Endothelial cell of umbilical vein (primary cell): Measurements from ENCODE around the gene IRF8. TPM values are rescaled to one million over a fixed set of nuclear protein-coding genes. Genes with fewer than 3 reads are reported as not detected.

ENCODE experiments used
- BruUV-seq: library from RNA; stranded (reverse); fragments of 400-500 nt; replicated peaks from 2 replicates; lab custom pipeline; 2021; lab: Mats Ljungman, UMichigan
- CTCF ChIA-PET: fragments of 300-600, 350-600 bp; sonication (Branson Sonifier 250); formaldehyde crosslinking; loops from one replicate; lab custom pipeline; 2021; ENCODE audit warnings: antibody characterized with exemption, inconsistent platforms; lab: Charles Lee
- POLR2A ChIA-PET: fragments of 300-600, 350-600 bp; sonication (Branson Sonifier 250); formaldehyde crosslinking; loops from one replicate; lab custom pipeline; 2021; ENCODE audit warnings: antibody characterized with exemption, inconsistent platforms; lab: Charles Lee
- DNase-seq: peaks from one replicate; pipeline ENCODE4 v3.0.0-alpha.2; 2011; ENCODE audit warnings: low read depth, low spot score
- FAIRE-seq: peaks from 2 replicates; lab custom pipeline; 2011; peaks lifted over from hg19 to GRCh38; lab: Jason Lieb, UNC
- H2AFZ ChIP-seq: 2 replicates; pipeline ENCODE4 v1.6.0; 2012; ENCODE audit warnings: low read depth, low read length, control low read depth, inconsistent platforms
- H3K27ac ChIP-seq: 2 replicates; pipeline ENCODE4 v1.5.1; 2011; ENCODE audit warnings: low read depth, mild to moderate bottlenecking, control low read depth, low read length, moderate library complexity; ENCODE audit not compliant: insufficient read depth
- H3K27me3 ChIP-seq, 2 experiments: 2 replicates each; pipeline versions ENCODE4 v1.6.0 to v1.6.1; 2011; ENCODE audit warnings: low read length in 2 of 2, mixed read lengths in 1 of 2; ENCODE audit not compliant: control insufficient read depth in 2 of 2, insufficient read depth in 2 of 2
- H3K36me3 ChIP-seq, 2 experiments: 2 replicates in 1 of 2; 3 replicates in 1 of 2; pipeline ENCODE4 v1.5.1; 2011; ENCODE audit warnings: low read length in 2 of 2, mild to moderate bottlenecking in 1 of 2, moderate library complexity in 1 of 2; ENCODE audit not compliant: control insufficient read depth in 2 of 2, insufficient read depth in 2 of 2; ENCODE audit errors: extremely low read depth in 1 of 2
- H3K4me1 ChIP-seq: 3 replicates; pipeline ENCODE4 v1.5.1; 2011; ENCODE audit warnings: mild to moderate bottlenecking, low read length; ENCODE audit not compliant: control insufficient read depth, insufficient read depth; ENCODE audit errors: extremely low read depth
- H3K4me2 ChIP-seq: 2 replicates; pipeline ENCODE4 v1.6.1; 2011; ENCODE audit warnings: low read length, control low read depth, mixed read lengths; ENCODE audit not compliant: insufficient read depth
- H3K4me3 ChIP-seq, 3 experiments: fragments of 200-600 bp in 1 of 3; sonication (generic), shearing (Covaris generic) in 1 of 3; replicated peaks in 1 of 3; 2 replicates each; pipeline ENCODE4 v1.5.1; 2011 to 2016; ENCODE audit warnings: control low read depth in 3 of 3, low read length in 3 of 3, mild to moderate bottlenecking in 2 of 3, inconsistent platforms in 1 of 3, low read depth in 1 of 3, moderate library complexity in 1 of 3; ENCODE audit not compliant: insufficient read depth in 1 of 3
- H3K79me2 ChIP-seq: 2 replicates; pipeline ENCODE4 v1.6.0; 2012; ENCODE audit warnings: low read length, inconsistent platforms; ENCODE audit not compliant: control insufficient read depth, insufficient read depth
- H3K9ac ChIP-seq: replicated peaks from 2 replicates; pipeline ENCODE3; 2011; ENCODE audit warnings: low read length, control low read depth; ENCODE audit not compliant: insufficient read depth; ENCODE audit errors: extremely low read depth
- H3K9me1 ChIP-seq: replicated peaks from 3 replicates; pipeline ENCODE4 v1.6.0; 2011; ENCODE audit warnings: mild to moderate bottlenecking, low read length; ENCODE audit not compliant: control insufficient read depth, insufficient read depth; ENCODE audit errors: extremely low read depth
- H3K9me3 ChIP-seq: replicated peaks from 2 replicates; pipeline ENCODE4 v1.5.1; 2012; ENCODE audit warnings: low read length, inconsistent platforms; ENCODE audit not compliant: control insufficient read depth, insufficient read depth
- H4K20me1 ChIP-seq: replicated peaks from 2 replicates; pipeline ENCODE3; 2011; ENCODE audit warnings: mild to moderate bottlenecking, low read length; ENCODE audit not compliant: control insufficient read depth, insufficient read depth; ENCODE audit errors: extremely low read depth
- CTCF ChIP-seq, 2 donors: IDR thresholded peaks; 1 replicate in 1 of 2; 2 replicates in 1 of 2; pipeline ENCODE4 v1.5.1; 2011; ENCODE audit warnings: low read length in 2 of 2, mild to moderate bottlenecking in 2 of 2, moderate library complexity in 2 of 2, control low read depth in 1 of 2, inconsistent platforms in 1 of 2, low read depth in 1 of 2; ENCODE audit not compliant: insufficient read depth in 1 of 2; ENCODE audit errors: extremely low read depth in 1 of 2
- EZH2 ChIP-seq: IDR thresholded peaks from 2 replicates; pipeline ENCODE4 v1.6.1; 2012; ENCODE audit warnings: borderline replicate concordance, low read depth, mild to moderate bottlenecking, moderate library complexity, low read length, inconsistent platforms; ENCODE audit not compliant: severe bottlenecking
- FOS ChIP-seq: IDR thresholded peaks from 2 replicates; pipeline ENCODE4 v1.6.1; 2011; ENCODE audit warnings: mild to moderate bottlenecking, low read length, moderate library complexity, borderline replicate concordance; ENCODE audit not compliant: insufficient read depth
- GATA2 ChIP-seq: IDR thresholded peaks from 2 replicates; pipeline ENCODE4 v1.7.0; 2011; ENCODE audit warnings: low read depth, mild to moderate bottlenecking, moderate library complexity, mixed read lengths, low read length; ENCODE audit not compliant: insufficient read length, insufficient read depth
- JUN ChIP-seq: IDR thresholded peaks from 2 replicates; pipeline ENCODE4 v1.6.1; 2011; ENCODE audit warnings: borderline replicate concordance, low read depth; ENCODE audit not compliant: insufficient read length, insufficient read depth
- MAX ChIP-seq: IDR thresholded peaks from 2 replicates; pipeline ENCODE4 v1.6.1; 2011; ENCODE audit not compliant: insufficient read depth, insufficient read length
- MYC ChIP-seq: IDR thresholded peaks from one replicate; pipeline ENCODE4 v1.6.1; 2011; ENCODE audit warnings: mild to moderate bottlenecking, low read depth, low read length
- POLR2A ChIP-seq: IDR thresholded peaks from 2 replicates; pipeline ENCODE4 v1.6.1; 2012; ENCODE audit warnings: low read depth, mild to moderate bottlenecking, control low read depth, low read length
- POLR2AphosphoS5 ChIP-seq: IDR thresholded peaks from 2 replicates; pipeline ENCODE4 v1.6.1; 2012; ENCODE audit warnings: low read depth, mild to moderate bottlenecking, control low read depth, low read length, moderate library complexity; ENCODE audit not compliant: insufficient read depth
- dilution Hi-C: fragments of 300-500 bp; cut with MboI; formaldehyde crosslinking; loops from one replicate; pipeline ENCODE4 v1.15.0; 2019; ENCODE audit warnings: low sequenced_read_pairs; ENCODE audit not compliant: extremely low pct_ligation_motif_present
- intact Hi-C: fragments of 100-400 bp; cut with micrococcal nuclease; formaldehyde crosslinking; loops from one replicate; pipeline ENCODE4 v1.10.0; 2022
- polyA plus RNA-seq, 4 experiments: library from polyadenylated mRNA; depleted of rRNA in 3 of 4; stranded (reverse) in 3 of 4; unstranded in 1 of 4; fragments of >200 nt; gene quantifications; 2 replicates each; pipeline versions ENCODE4 v1.2.1 to v1.2.3, GENCODE V29; 2011 to 2012; ENCODE audit warnings: missing spikeins in 1 of 4
- total RNA-seq: library from RNA; stranded (reverse); gene quantifications from 2 replicates; pipeline ENCODE4 v1.2.3, GENCODE V29; 2021

The IRF8 gene
- total and polyA plus RNA-seq, 2 donors (not counting 3 experiments of a cell fraction or from before 2014, with no cell fraction given) = not detected

GRCh38 chr16:85945424-85945751, 46.4 kb downstream of the IRF8 start:
- Histone ChIP-seq H4K20me1 (no peaks in the 10 kb centered on the region), H3K27me3 (peaks cover 0 to 2% of the 10 kb centered on the region in 2 experiments), H3K27ac (no peak overlapping the region), H3K36me3 (no peaks in the 10 kb centered on the region), H3K4me1 (no peaks in the 10 kb centered on the region), H3K79me2 (no peaks in the 10 kb centered on the region), H3K9me1 (no peaks in the 10 kb centered on the region), H3K4me2 (no peak overlapping the region), H3K9me3 (no peaks in the 10 kb centered on the region), H3K9ac (no peak overlapping the region), H3K4me3 (no peak overlapping the region), H2AFZ (no peak overlapping the region)
- dilution Hi-C loops = no loop called here
- TF ChIP-seq FOS = no peak
- no TSS peak for BruUV-seq
- intact Hi-C loops = no loop called here
- ChIA-PET POLR2A (no interaction called here), CTCF (interaction anchor here (1.7 kb wide), 1 partner anchor 41 kb away, joined by 5 read pairs; no protein-coding TSS in a partner anchor)
- no peak for FAIRE-seq
- no peak for DNase-seq

GRCh38 chr16:85946541-85947124, 47.7 kb downstream of the IRF8 start:
- H3K79me2 ChIP-seq = no peaks in the 10 kb centered on the region
- TF ChIP-seq MYC = no peak
- TF ChIP-seq EZH2 = no peak
- TF ChIP-seq FOS = no peak
- TF ChIP-seq GATA2 = no peak
- no peak for TF ChIP-seq POLR2A
- no peak for TF ChIP-seq JUN
- TF ChIP-seq MAX = no peak
- no peak for TF ChIP-seq POLR2AphosphoS5
- no peak for TF ChIP-seq CTCF (IDR thresholded peaks at IDR 0.05; ENCODE audit: extremely low read depth in 1 of 2, insufficient read depth in 1 of 2, low read depth in 1 of 2, low read length in 2 of 2)
- DNase-seq (no peak), FAIRE-seq (no peak)
- no peak overlapping the region for H3K27ac ChIP-seq
- no peaks in the 10 kb centered on the region for H3K4me1 ChIP-seq
- BruUV-seq = no TSS peak
- H3K36me3 ChIP-seq = no peaks in the 10 kb centered on the region
- dilution Hi-C loops = no loop called here
- intact Hi-C loops = no loop called here
- H3K9me1 ChIP-seq = no peaks in the 10 kb centered on the region
- POLR2A ChIA-PET = no interaction called here
- no peak overlapping the region for H3K4me3 ChIP-seq
- peaks cover 0 to 5% of the 10 kb centered on the region in 2 experiments for H3K27me3 ChIP-seq
- no peak overlapping the region for H3K9ac ChIP-seq
- H3K9me3 ChIP-seq = no peaks in the 10 kb centered on the region
- no peaks in the 10 kb centered on the region for H4K20me1 ChIP-seq
- CTCF ChIA-PET = interaction anchor here (1.0 to 1.7 kb wide), 2 partner anchors 40 to 125 kb away, joined by 3 to 5 read pairs; no protein-coding TSS in a partner anchor
- H3K4me2 ChIP-seq = no peak overlapping the region
- H2AFZ ChIP-seq = no peak overlapping the region
